Neuronal stem cell (in vitro differentiated cells): ENCODE measurements around the gene MX1.

Source experiments
- DNase-seq: peaks from one replicate; pipeline ENCODE4 v3.0.0-alpha.2; 2013; ENCODE audit warnings: low spot score
- H2AFZ ChIP-seq: one replicate; pipeline ENCODE4 v1.6.1; 2013; ENCODE audit warnings: mild to moderate bottlenecking, low read length, inconsistent platforms
- H2AK5ac ChIP-seq: 2 replicates; pipeline ENCODE4 v1.6.1; 2013; ENCODE audit warnings: low read depth, mild to moderate bottlenecking, inconsistent platforms, low read length, moderate library complexity, mixed read lengths
- H2BK120ac ChIP-seq: 2 replicates; pipeline ENCODE4 v1.6.1; 2013; ENCODE audit warnings: low read depth, mild to moderate bottlenecking, inconsistent platforms, low read length, moderate library complexity, mixed read lengths
- H2BK12ac ChIP-seq: one replicate; pipeline ENCODE4 v1.6.1; 2013; ENCODE audit warnings: low read length, inconsistent platforms
- H2BK15ac ChIP-seq: 2 replicates; pipeline ENCODE4 v1.6.1; 2013; ENCODE audit warnings: mild to moderate bottlenecking, low read length, inconsistent platforms, mixed read lengths
- H2BK5ac ChIP-seq: one replicate; pipeline ENCODE4 v1.6.1; 2013; ENCODE audit warnings: inconsistent platforms, mild to moderate bottlenecking, low read length, moderate library complexity
- H3K14ac ChIP-seq: one replicate; pipeline ENCODE4 v1.6.1; 2013; ENCODE audit warnings: low read length, inconsistent platforms
- H3K18ac ChIP-seq: 2 replicates; pipeline ENCODE4 v1.6.1; 2013; ENCODE audit warnings: low read length, inconsistent platforms
- H3K23ac ChIP-seq: 2 replicates; pipeline ENCODE4 v1.6.1; 2013; ENCODE audit warnings: low read depth, mild to moderate bottlenecking, mixed read lengths, low read length, inconsistent platforms; ENCODE audit not compliant: poor library complexity
- H3K27ac ChIP-seq: replicated peaks from 3 replicates; pipeline ENCODE4 v1.5.1; 2013; ENCODE audit warnings: low read length, inconsistent platforms
- H3K27me3 ChIP-seq, 3 experiments: 2 replicates each; pipeline ENCODE4 v1.6.1; 2013; ENCODE audit warnings: low read length in 3 of 3, mild to moderate bottlenecking in 2 of 3, inconsistent platforms in 1 of 3, low read depth in 1 of 3, mixed read lengths in 1 of 3, moderate library complexity in 1 of 3; ENCODE audit not compliant: control insufficient read depth in 3 of 3, insufficient read depth in 3 of 3
- H3K36me3 ChIP-seq, 2 donors: replicated peaks in 1 of 2; 2 replicates each; pipeline ENCODE4 v1.6.1; 2013; ENCODE audit warnings: low read length in 2 of 2; ENCODE audit not compliant: control insufficient read depth in 2 of 2, insufficient read depth in 2 of 2
- H3K4ac ChIP-seq: 2 replicates; pipeline ENCODE4 v1.6.1; 2013; ENCODE audit warnings: inconsistent platforms, mild to moderate bottlenecking, low read length, moderate library complexity
- H3K4me1 ChIP-seq, 2 donors: 1 replicate in 1 of 2; 2 replicates in 1 of 2; pipeline ENCODE4 v1.6.1; 2013; ENCODE audit warnings: low read length in 2 of 2, low read depth in 1 of 2; ENCODE audit not compliant: control insufficient read depth in 2 of 2, insufficient read depth in 1 of 2
- H3K4me2 ChIP-seq: one replicate; pipeline ENCODE4 v1.6.1; 2013; ENCODE audit warnings: mild to moderate bottlenecking, low read length, inconsistent platforms; ENCODE audit not compliant: insufficient read depth, poor library complexity, severe bottlenecking
- H3K4me3 ChIP-seq, 2 donors: 2 replicates each; pipeline ENCODE4 v1.5.1; 2013; ENCODE audit warnings: low read length in 2 of 2, mild to moderate bottlenecking in 2 of 2, inconsistent platforms in 1 of 2, moderate library complexity in 1 of 2
- H3K79me1 ChIP-seq: one replicate; pipeline ENCODE4 v1.6.1; 2013; ENCODE audit warnings: low read depth, mild to moderate bottlenecking, inconsistent platforms, low read length, moderate library complexity
- H3K9ac ChIP-seq: one replicate; pipeline ENCODE4 v1.6.1; 2013; ENCODE audit warnings: mild to moderate bottlenecking, low read depth, low read length, inconsistent platforms; ENCODE audit not compliant: poor library complexity
- H3K9me3 ChIP-seq, 2 donors: replicated peaks in 1 of 2; 2 replicates each; pipeline versions ENCODE3 to v1.6.1; 2013; ENCODE audit warnings: low read length in 2 of 2, mild to moderate bottlenecking in 2 of 2, inconsistent platforms in 1 of 2, low read depth in 1 of 2, mixed read lengths in 1 of 2, moderate library complexity in 1 of 2; ENCODE audit not compliant: control insufficient read depth in 2 of 2, insufficient read depth in 1 of 2
- H4K8ac ChIP-seq: one replicate; pipeline ENCODE4 v1.6.1; 2013; ENCODE audit warnings: low read depth, mild to moderate bottlenecking, inconsistent platforms, low read length, moderate library complexity
- H4K91ac ChIP-seq: one replicate; pipeline ENCODE4 v1.6.1; 2013; ENCODE audit warnings: low read length, low read depth, mild to moderate bottlenecking, inconsistent platforms; ENCODE audit not compliant: poor library complexity
- WGBS, 2 donors: extraction: QIAGEN DNeasy Blood & Tissue Kit; methylation state at CpG; one replicate each; pipeline ENCODE4 v1.1.7; 2013; ENCODE audit warnings: missing lambda C conversion rate in 2 of 2, mixed read lengths in 1 of 2; ENCODE audit not compliant: insufficient read length in 2 of 2, insufficient replicate concordance in 1 of 2; ENCODE audit errors: extremely low coverage in 2 of 2; 5-methylcytosine and 5-hydroxymethylcytosine counted together

Gene MX1

GRCh38 chr21:41479686-41480085 is 53.6 kb downstream of the MX1 start:
- Histone ChIP-seq H3K18ac (no peak overlapping the region), H3K79me1 (no peaks in the 10 kb centered on the region), H4K8ac (no peak overlapping the region), H3K36me3 (no peaks in the 10 kb centered on the region), H2BK12ac (no peak overlapping the region), H3K4me1 (peaks cover 0 to 16% of the 10 kb centered on the region in 2 donors), H3K4me2 (no peak overlapping the region), H2BK15ac (no peak overlapping the region), H3K14ac (no peak overlapping the region), H3K23ac (no peak overlapping the region), H2BK120ac (no peak overlapping the region), H3K4me3 (peak overlapping the region in 1 of 2 donors; percentile 26), H3K9ac (no peak overlapping the region), H2AK5ac (no peak overlapping the region), H3K9me3 (no peaks in the 10 kb centered on the region), H3K4ac (no peak overlapping the region), H2BK5ac (no peak overlapping the region), H4K91ac (no peak overlapping the region), H3K27me3 (peaks cover 0 to 3% (median 0%) of the 10 kb centered on the region in 3 experiments), H3K27ac (no peak overlapping the region), H2AFZ (no peak overlapping the region)
- DNase-seq: no peak
- no CpG with 5 or more reads among the region's 8 CpGs for WGBS, 2 donors

GRCh38 chr21:41480086-41480690 is 54.1 kb downstream of the MX1 start:
- no peak overlapping the region for H3K14ac ChIP-seq
- H3K4ac ChIP-seq: no peak overlapping the region
- H3K9me3 ChIP-seq: no peaks in the 10 kb centered on the region
- H2AK5ac ChIP-seq: peak overlapping the region; percentile 43
- no peak overlapping the region for H4K91ac ChIP-seq
- H2BK15ac ChIP-seq: peak overlapping the region; percentile 31
- WGBS, 2 donors: no CpG with 5 or more reads among the region's 17 CpGs
- H3K4me2 ChIP-seq: no peak overlapping the region
- no peak overlapping the region for H2AFZ ChIP-seq
- peaks cover 0 to 16% of the 10 kb centered on the region in 2 donors for H3K4me1 ChIP-seq
- H3K27ac ChIP-seq: no peak overlapping the region
- DNase-seq: no peak
- H2BK5ac ChIP-seq: no peak overlapping the region
- no peaks in the 10 kb centered on the region for H3K79me1 ChIP-seq
- no peak overlapping the region for H2BK120ac ChIP-seq
- peak overlapping the region in 1 of 2 donors; percentile 26 for H3K4me3 ChIP-seq
- H3K23ac ChIP-seq: peak overlapping the region; percentile 60
- no peak overlapping the region for H3K9ac ChIP-seq
- no peak overlapping the region for H2BK12ac ChIP-seq
- no peak overlapping the region for H4K8ac ChIP-seq
- H3K27me3 ChIP-seq: peaks cover 0 to 3% (median 0%) of the 10 kb centered on the region in 3 experiments
- no peaks in the 10 kb centered on the region for H3K36me3 ChIP-seq
- H3K18ac ChIP-seq: peak overlapping the region; percentile 63

- no peak for DNase-seq
- Histone ChIP-seq H3K79me1 (no peaks in the 10 kb centered on the region), H4K8ac (no peak overlapping the region), H3K4me3 (no peak overlapping the region), H3K9me3 (no peaks in the 10 kb centered on the region), H2BK5ac (no peak overlapping the region), H2AFZ (no peak overlapping the region), H2AK5ac (no peak overlapping the region), H3K4me1 (peaks cover 0 to 16% of the 10 kb centered on the region in 2 donors), H3K9ac (no peak overlapping the region), H3K4ac (no peak overlapping the region), H3K27ac (no peak overlapping the region), H2BK12ac (no peak overlapping the region), H2BK15ac (no peak overlapping the region), H3K4me2 (no peak overlapping the region), H2BK120ac (no peak overlapping the region), H3K23ac (no peak overlapping the region), H3K27me3 (peaks cover 0 to 3% (median 0%) of the 10 kb centered on the region in 3 experiments), H3K36me3 (no peaks in the 10 kb centered on the region), H3K18ac (no peak overlapping the region), H3K14ac (no peak overlapping the region), H4K91ac (no peak overlapping the region)
- no CpG with 5 or more reads among the region's 8 CpGs for WGBS, 2 donors
These were observed 55.2 kb downstream of the MX1 start for GRCh38 chr21:41481191-41481590.

- DNase-seq: no peak
- Histone ChIP-seq H3K4me3 (no peak overlapping the region), H3K9ac (no peak overlapping the region), H3K4me1 (peaks cover 0 to 14% of the 10 kb centered on the region in 2 donors), H2AK5ac (no peak overlapping the region), H3K27me3 (peaks cover 0 to 3% (median 0%) of the 10 kb centered on the region in 3 experiments), H3K23ac (no peak overlapping the region), H2BK120ac (no peak overlapping the region), H2AFZ (no peak overlapping the region), H3K4ac (no peak overlapping the region), H3K27ac (no peak overlapping the region), H3K9me3 (no peaks in the 10 kb centered on the region), H2BK5ac (no peak overlapping the region), H3K36me3 (no peaks in the 10 kb centered on the region), H3K4me2 (no peak overlapping the region), H4K8ac (no peak overlapping the region), H3K18ac (no peak overlapping the region), H2BK15ac (no peak overlapping the region), H3K14ac (no peak overlapping the region), H4K91ac (no peak overlapping the region), H3K79me1 (no peaks in the 10 kb centered on the region), H2BK12ac (no peak overlapping the region)
- WGBS, 2 donors: no CpG with 5 or more reads among the region's 6 CpGs
These were observed 56.3 kb downstream of the MX1 start for GRCh38 chr21:41482301-41482700.
